ENCODE data around the gene C5orf15.
A peak's percentile ranks its signal among the peaks of the same experiment; 100 is the strongest.

C5orf15 gene

GRCh38 chr5:133974142-133974541 is 5.7 kb upstream of the C5orf15 start:
- Histone ChIP-seq H3K9ac (ENCODE audit: low read length) (no peak overlapping the region), H3K36me3 (ENCODE audit: control insufficient read depth, low read depth, low read length) (peaks cover 47% of the 10 kb centered on the region), H3K9me3 (ENCODE audit: control insufficient read depth, low read depth, low read length) (no peaks in the 10 kb centered on the region), H3K4me1 (ENCODE audit: control insufficient read depth, low read depth, low read length) (no peaks in the 10 kb centered on the region), H3K27ac (ENCODE audit: low read length) (no peak overlapping the region), H3K4me3 (ENCODE audit: low read length) (no peak overlapping the region), H3K27me3 (ENCODE audit: control insufficient read depth, insufficient read depth, low read length) (no peaks in the 10 kb centered on the region)

GRCh38 chr5:133970325-133970909 is 2.0 kb upstream of the C5orf15 start:
- no peak overlapping the region for H3K4me3 ChIP-seq (ENCODE audit: low read length)
- H3K4me1 ChIP-seq (ENCODE audit: control insufficient read depth, low read depth, low read length), result no peaks in the 10 kb centered on the region
- H3K9me3 ChIP-seq (ENCODE audit: control insufficient read depth, low read depth, low read length), result no peaks in the 10 kb centered on the region
- no peak overlapping the region for H3K9ac ChIP-seq (ENCODE audit: low read length)
- H3K36me3 ChIP-seq (ENCODE audit: control insufficient read depth, low read depth, low read length), result peaks cover 29% of the 10 kb centered on the region
- H3K27me3 ChIP-seq (ENCODE audit: control insufficient read depth, insufficient read depth, low read length), result no peaks in the 10 kb centered on the region
- no peak overlapping the region for H3K27ac ChIP-seq (ENCODE audit: low read length)

GRCh38 chr5:133969654-133970324 is 1.4 kb upstream of the C5orf15 start:
- H3K36me3 ChIP-seq (ENCODE audit: control insufficient read depth, low read depth, low read length), result peaks cover 23% of the 10 kb centered on the region
- no peak overlapping the region for H3K4me3 ChIP-seq (ENCODE audit: low read length)
- H3K27ac ChIP-seq (ENCODE audit: low read length), result no peak overlapping the region
- no peaks in the 10 kb centered on the region for H3K9me3 ChIP-seq (ENCODE audit: control insufficient read depth, low read depth, low read length)
- H3K27me3 ChIP-seq (ENCODE audit: control insufficient read depth, insufficient read depth, low read length), result no peaks in the 10 kb centered on the region
- H3K4me1 ChIP-seq (ENCODE audit: control insufficient read depth, low read depth, low read length), result no peaks in the 10 kb centered on the region
- no peak overlapping the region for H3K9ac ChIP-seq (ENCODE audit: low read length)

GRCh38 chr5:133967698-133968203 is 674 bp downstream of the C5orf15 start:
- Histone ChIP-seq H3K4me1 (ENCODE audit: control insufficient read depth, low read depth, low read length) (no peaks in the 10 kb centered on the region), H3K9ac (ENCODE audit: low read length) (peak overlapping the region; percentile 68), H3K27ac (ENCODE audit: low read length) (peak overlapping the region; percentile 37), H3K4me3 (ENCODE audit: low read length) (peak overlapping the region; percentile 81), H3K9me3 (ENCODE audit: control insufficient read depth, low read depth, low read length) (no peaks in the 10 kb centered on the region), H3K27me3 (ENCODE audit: control insufficient read depth, insufficient read depth, low read length) (no peaks in the 10 kb centered on the region), H3K36me3 (ENCODE audit: control insufficient read depth, low read depth, low read length) (peaks cover 3% of the 10 kb centered on the region)

GRCh38 chr5:133967124-133967523 is 1.3 kb downstream of the C5orf15 start:
- H3K27me3 ChIP-seq (ENCODE audit: control insufficient read depth, insufficient read depth, low read length), result no peaks in the 10 kb centered on the region
- H3K9me3 ChIP-seq (ENCODE audit: control insufficient read depth, low read depth, low read length), result no peaks in the 10 kb centered on the region
- H3K4me1 ChIP-seq (ENCODE audit: control insufficient read depth, low read depth, low read length), result no peaks in the 10 kb centered on the region
- peak overlapping the region; percentile 68 for H3K9ac ChIP-seq (ENCODE audit: low read length)
- peak overlapping the region; percentile 81 for H3K4me3 ChIP-seq (ENCODE audit: low read length)
- H3K27ac ChIP-seq (ENCODE audit: low read length), result no peak overlapping the region
- no peaks in the 10 kb centered on the region for H3K36me3 ChIP-seq (ENCODE audit: control insufficient read depth, low read depth, low read length)

- H3K4me1 ChIP-seq (ENCODE audit: control insufficient read depth, low read depth, low read length), result no peaks in the 10 kb centered on the region
- H3K27ac ChIP-seq (ENCODE audit: low read length), result no peak overlapping the region
- H3K4me3 ChIP-seq (ENCODE audit: low read length), result no peak overlapping the region
- H3K27me3 ChIP-seq (ENCODE audit: control insufficient read depth, insufficient read depth, low read length), result no peaks in the 10 kb centered on the region
- H3K9me3 ChIP-seq (ENCODE audit: control insufficient read depth, low read depth, low read length), result no peaks in the 10 kb centered on the region
- H3K9ac ChIP-seq (ENCODE audit: low read length), result no peak overlapping the region
- no peaks in the 10 kb centered on the region for H3K36me3 ChIP-seq (ENCODE audit: control insufficient read depth, low read depth, low read length)
Observed at GRCh38 chr5:133966090-133966489, 2.3 kb downstream of the C5orf15 start.

GRCh38 chr5:133963493-133964128 is 4.8 kb downstream of the C5orf15 start:
- Histone ChIP-seq H3K4me1 (ENCODE audit: control insufficient read depth, low read depth, low read length) (no peaks in the 10 kb centered on the region), H3K27ac (ENCODE audit: low read length) (no peak overlapping the region), H3K27me3 (ENCODE audit: control insufficient read depth, insufficient read depth, low read length) (no peaks in the 10 kb centered on the region), H3K4me3 (ENCODE audit: low read length) (no peak overlapping the region), H3K9ac (ENCODE audit: low read length) (no peak overlapping the region), H3K36me3 (ENCODE audit: control insufficient read depth, low read depth, low read length) (no peaks in the 10 kb centered on the region), H3K9me3 (ENCODE audit: control insufficient read depth, low read depth, low read length) (no peaks in the 10 kb centered on the region)

GRCh38 chr5:133962801-133963476 is 5.5 kb downstream of the C5orf15 start:
- Histone ChIP-seq H3K9ac (ENCODE audit: low read length) (no peak overlapping the region), H3K27me3 (ENCODE audit: control insufficient read depth, insufficient read depth, low read length) (no peaks in the 10 kb centered on the region), H3K4me1 (ENCODE audit: control insufficient read depth, low read depth, low read length) (no peaks in the 10 kb centered on the region), H3K9me3 (ENCODE audit: control insufficient read depth, low read depth, low read length) (no peaks in the 10 kb centered on the region), H3K27ac (ENCODE audit: low read length) (no peak overlapping the region), H3K36me3 (ENCODE audit: control insufficient read depth, low read depth, low read length) (no peaks in the 10 kb centered on the region), H3K4me3 (ENCODE audit: low read length) (no peak overlapping the region)

GRCh38 chr5:133962131-133962530 is 6.3 kb downstream of the C5orf15 start:
- Histone ChIP-seq H3K27ac (ENCODE audit: low read length) (no peak overlapping the region), H3K4me3 (ENCODE audit: low read length) (no peak overlapping the region), H3K27me3 (ENCODE audit: control insufficient read depth, insufficient read depth, low read length) (no peaks in the 10 kb centered on the region), H3K36me3 (ENCODE audit: control insufficient read depth, low read depth, low read length) (no peaks in the 10 kb centered on the region), H3K4me1 (ENCODE audit: control insufficient read depth, low read depth, low read length) (no peaks in the 10 kb centered on the region), H3K9me3 (ENCODE audit: control insufficient read depth, low read depth, low read length) (no peaks in the 10 kb centered on the region), H3K9ac (ENCODE audit: low read length) (no peak overlapping the region)

GRCh38 chr5:133959643-133960042 is 8.8 kb downstream of the C5orf15 start:
- peaks cover 3% of the 10 kb centered on the region for H3K36me3 ChIP-seq (ENCODE audit: control insufficient read depth, low read depth, low read length)
- H3K4me3 ChIP-seq (ENCODE audit: low read length), result no peak overlapping the region
- H3K9me3 ChIP-seq (ENCODE audit: control insufficient read depth, low read depth, low read length), result no peaks in the 10 kb centered on the region
- no peaks in the 10 kb centered on the region for H3K27me3 ChIP-seq (ENCODE audit: control insufficient read depth, insufficient read depth, low read length)
- H3K4me1 ChIP-seq (ENCODE audit: control insufficient read depth, low read depth, low read length), result no peaks in the 10 kb centered on the region
- no peak overlapping the region for H3K27ac ChIP-seq (ENCODE audit: low read length)
- H3K9ac ChIP-seq (ENCODE audit: low read length), result no peak overlapping the region

- H3K9ac ChIP-seq (ENCODE audit: low read length), result no peak overlapping the region
- no peaks in the 10 kb centered on the region for H3K9me3 ChIP-seq (ENCODE audit: control insufficient read depth, low read depth, low read length)
- H3K36me3 ChIP-seq (ENCODE audit: control insufficient read depth, low read depth, low read length), result peaks cover 3% of the 10 kb centered on the region
- no peak overlapping the region for H3K4me3 ChIP-seq (ENCODE audit: low read length)
- H3K4me1 ChIP-seq (ENCODE audit: control insufficient read depth, low read depth, low read length), result no peaks in the 10 kb centered on the region
- H3K27me3 ChIP-seq (ENCODE audit: control insufficient read depth, insufficient read depth, low read length), result no peaks in the 10 kb centered on the region
- no peak overlapping the region for H3K27ac ChIP-seq (ENCODE audit: low read length)
Observed at GRCh38 chr5:133957591-133957990, 10.8 kb downstream of the C5orf15 start.

Measured in iPS-18a (cell line).